GM12874 (cell line): ENCODE measurements around the gene P2RY11.

Experiments used
- CTCF ChIP-seq: IDR thresholded peaks from 2 replicates; pipeline ENCODE4 v1.5.1; 2011; ENCODE audit warnings: low read depth, mild to moderate bottlenecking, control low read depth, low read length, moderate library complexity; ENCODE audit not compliant: insufficient read depth

P2RY11 gene, protein sequence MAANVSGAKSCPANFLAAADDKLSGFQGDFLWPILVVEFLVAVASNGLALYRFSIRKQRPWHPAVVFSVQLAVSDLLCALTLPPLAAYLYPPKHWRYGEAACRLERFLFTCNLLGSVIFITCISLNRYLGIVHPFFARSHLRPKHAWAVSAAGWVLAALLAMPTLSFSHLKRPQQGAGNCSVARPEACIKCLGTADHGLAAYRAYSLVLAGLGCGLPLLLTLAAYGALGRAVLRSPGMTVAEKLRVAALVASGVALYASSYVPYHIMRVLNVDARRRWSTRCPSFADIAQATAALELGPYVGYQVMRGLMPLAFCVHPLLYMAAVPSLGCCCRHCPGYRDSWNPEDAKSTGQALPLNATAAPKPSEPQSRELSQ

DNA sequence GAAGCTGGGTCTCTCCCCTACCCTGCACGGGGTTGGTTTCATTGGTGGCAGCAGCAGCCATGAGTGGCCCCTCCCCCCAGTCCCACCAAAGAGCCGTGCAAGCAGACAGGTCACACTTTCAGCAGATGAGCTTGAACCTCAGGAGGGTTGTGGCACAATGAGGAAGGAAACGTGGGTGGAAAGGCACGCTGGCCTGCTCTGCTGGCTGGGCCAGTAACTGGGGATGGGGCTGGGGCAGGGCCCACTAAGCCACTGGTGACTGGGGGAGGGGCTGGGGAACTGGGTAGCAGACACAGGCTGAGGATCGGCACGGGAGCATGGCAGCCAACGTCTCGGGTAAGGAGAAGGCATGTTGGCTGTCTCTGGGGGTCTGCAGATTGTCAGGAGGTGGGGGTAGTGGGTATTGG lies at the start of gene P2RY11:
Gene P2RY11, plus strand, starts transcription at position 289 of the 407 bp plus-strand sequence. Its CDS starts 29 bp downstream, at position 318.
- TF ChIP-seq CTCF: no peak

DNA sequence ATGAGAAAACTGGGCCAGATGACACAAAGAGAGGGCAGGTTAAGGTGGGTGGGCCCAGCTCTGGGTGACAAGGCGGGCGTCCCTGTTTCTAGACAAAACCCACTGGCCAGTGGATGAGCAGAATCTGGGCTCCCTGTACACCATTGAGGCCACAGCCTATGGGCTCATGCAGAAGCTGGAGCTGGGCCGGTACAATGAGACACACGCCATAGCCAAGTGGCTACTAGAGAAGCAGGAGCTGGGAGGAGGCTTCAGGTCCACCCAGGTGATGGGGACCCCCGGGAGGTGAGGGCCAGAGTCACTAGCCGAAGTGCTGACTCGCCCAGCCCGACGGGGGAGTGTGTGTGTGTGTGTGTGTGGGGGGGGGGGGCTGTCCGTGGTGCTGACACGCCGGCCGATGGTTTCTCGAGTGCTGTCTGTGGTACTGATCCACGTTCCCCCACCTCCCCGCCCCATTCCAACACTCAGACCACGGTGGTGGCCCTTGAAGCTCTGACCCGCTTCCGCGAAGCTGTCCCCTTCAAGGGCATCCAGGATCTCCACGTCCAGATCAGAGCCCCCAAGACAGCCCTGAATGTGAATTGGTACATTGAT lies 49.7 kb upstream of the P2RY11 start:
- TF ChIP-seq CTCF: no peak

DNA sequence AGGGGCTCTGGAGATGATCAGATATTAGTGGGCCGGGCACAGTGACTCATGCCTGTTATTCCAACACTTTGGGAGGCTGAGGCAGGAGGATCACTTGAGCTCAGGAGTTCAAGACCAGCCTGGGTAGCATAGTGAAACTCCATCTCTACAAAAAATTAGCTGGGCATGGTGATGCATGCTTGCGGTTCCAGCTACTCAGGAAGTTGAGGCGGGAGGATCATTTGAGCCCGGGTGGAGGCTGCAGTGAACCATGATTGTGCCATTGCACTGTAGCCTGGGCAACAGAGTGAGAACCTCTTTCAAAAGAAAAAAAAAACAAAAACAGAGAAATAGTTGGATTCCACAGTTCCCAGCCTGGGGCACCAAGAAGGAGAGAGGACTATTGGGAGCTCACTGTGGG lies 43.3 kb upstream of the P2RY11 start:
- no peak for TF ChIP-seq CTCF

DNA sequence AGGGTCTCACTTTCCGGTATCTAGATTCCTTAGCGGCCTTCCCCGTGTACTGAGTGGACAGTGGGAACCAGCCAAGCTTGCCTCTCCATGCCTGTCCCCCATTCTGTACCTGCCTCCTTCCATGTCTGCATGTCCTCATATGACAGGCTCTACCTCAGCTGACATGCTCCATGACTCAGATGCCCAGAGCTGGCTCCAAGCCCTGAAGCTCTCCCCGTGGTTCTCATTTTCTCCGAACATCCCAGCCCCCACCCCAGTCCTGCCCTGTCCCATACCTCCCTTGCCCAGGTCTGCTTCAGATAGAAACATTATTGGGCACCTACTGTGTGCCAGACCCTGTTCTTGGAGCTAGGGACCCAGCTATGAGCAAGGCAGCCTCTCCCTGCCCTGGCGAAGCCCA lies 42.4 kb upstream of the P2RY11 start:
- no peak for TF ChIP-seq CTCF

DNA sequence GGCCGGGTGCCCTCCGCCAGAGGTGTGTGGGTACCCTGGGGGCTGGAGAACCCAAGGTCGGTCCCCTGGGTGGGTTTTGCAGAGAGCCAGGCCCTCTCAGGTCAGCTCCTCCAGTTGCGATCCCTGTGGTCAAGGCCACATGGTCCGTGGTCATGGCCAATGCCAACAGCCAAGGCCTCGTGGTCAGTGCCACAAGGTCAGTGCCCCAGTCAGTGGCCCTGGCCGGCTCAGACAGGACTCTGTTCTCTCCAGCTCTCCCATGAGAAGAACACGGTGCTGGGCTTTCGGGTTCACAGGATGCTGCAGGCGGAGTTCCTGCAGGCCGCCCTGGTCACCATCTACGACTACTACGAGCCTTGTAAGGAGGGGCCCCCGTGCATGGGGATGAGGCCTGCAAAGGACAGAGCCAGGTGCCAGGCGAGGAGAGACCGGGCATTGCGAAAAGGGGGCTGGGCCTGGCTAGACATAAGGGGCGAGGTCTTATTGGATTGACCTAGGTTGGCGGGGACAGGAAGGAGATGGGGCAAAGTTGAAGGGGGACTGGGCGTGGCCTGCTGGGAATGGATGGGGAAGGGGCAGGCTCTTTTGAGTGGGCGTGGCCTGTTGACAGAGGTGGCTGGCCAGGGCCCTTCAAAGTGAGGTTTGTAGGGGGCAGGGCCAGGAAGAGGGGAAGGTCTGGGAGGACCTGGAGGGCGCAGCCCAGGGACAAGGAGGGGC lies 40.6 kb upstream of the P2RY11 start:
- no peak for TF ChIP-seq CTCF

- peak; percentile 49; the same call in 1 of the 2 replicates for TF ChIP-seq CTCF
Measured at GRCh38 chr19:10074153-10074552, 37.3 kb upstream of the P2RY11 start.

- TF ChIP-seq CTCF: no peak
Measured at GRCh38 chr19:10076535-10076934, 35.0 kb upstream of the P2RY11 start.
